Endothelial cell of umbilical vein (primary cell): ENCODE data around the gene DAPK3. TPM values are rescaled to one million over a fixed set of nuclear protein-coding genes. Genes with fewer than 3 reads are reported as not detected.
A peak's percentile ranks its signal among the peaks of the same experiment; 100 is the strongest.

Experiments
- BruUV-seq: library from RNA; stranded (reverse); fragments of 400-500 nt; replicated peaks from 2 replicates; lab custom pipeline; 2021; lab: Mats Ljungman, UMichigan
- CTCF ChIA-PET: fragments of 300-600, 350-600 bp; sonication (Branson Sonifier 250); formaldehyde crosslinking; loops from one replicate; lab custom pipeline; 2021; ENCODE audit warnings: antibody characterized with exemption, inconsistent platforms; lab: Charles Lee
- POLR2A ChIA-PET: fragments of 300-600, 350-600 bp; sonication (Branson Sonifier 250); formaldehyde crosslinking; loops from one replicate; lab custom pipeline; 2021; ENCODE audit warnings: antibody characterized with exemption, inconsistent platforms; lab: Charles Lee
- DNase-seq: peaks from one replicate; pipeline ENCODE4 v3.0.0-alpha.2; 2011; ENCODE audit warnings: low read depth, low spot score
- FAIRE-seq: peaks from 2 replicates; lab custom pipeline; 2011; peaks lifted over from hg19 to GRCh38; lab: Jason Lieb, UNC
- H2AFZ ChIP-seq: 2 replicates; pipeline ENCODE4 v1.6.0; 2012; ENCODE audit warnings: low read depth, low read length, control low read depth, inconsistent platforms
- H3K27ac ChIP-seq: 2 replicates; pipeline ENCODE4 v1.5.1; 2011; ENCODE audit warnings: low read depth, mild to moderate bottlenecking, control low read depth, low read length, moderate library complexity; ENCODE audit not compliant: insufficient read depth
- H3K27me3 ChIP-seq, 2 experiments: 2 replicates each; pipeline versions ENCODE4 v1.6.0 to v1.6.1; 2011; ENCODE audit warnings: low read length in 2 of 2, mixed read lengths in 1 of 2; ENCODE audit not compliant: control insufficient read depth in 2 of 2, insufficient read depth in 2 of 2
- H3K36me3 ChIP-seq, 2 experiments: 2 replicates in 1 of 2; 3 replicates in 1 of 2; pipeline ENCODE4 v1.5.1; 2011; ENCODE audit warnings: low read length in 2 of 2, mild to moderate bottlenecking in 1 of 2, moderate library complexity in 1 of 2; ENCODE audit not compliant: control insufficient read depth in 2 of 2, insufficient read depth in 2 of 2; ENCODE audit errors: extremely low read depth in 1 of 2
- H3K4me1 ChIP-seq: 3 replicates; pipeline ENCODE4 v1.5.1; 2011; ENCODE audit warnings: mild to moderate bottlenecking, low read length; ENCODE audit not compliant: control insufficient read depth, insufficient read depth; ENCODE audit errors: extremely low read depth
- H3K4me2 ChIP-seq: 2 replicates; pipeline ENCODE4 v1.6.1; 2011; ENCODE audit warnings: low read length, control low read depth, mixed read lengths; ENCODE audit not compliant: insufficient read depth
- H3K4me3 ChIP-seq, 3 experiments: fragments of 200-600 bp in 1 of 3; sonication (generic), shearing (Covaris generic) in 1 of 3; replicated peaks in 1 of 3; 2 replicates each; pipeline ENCODE4 v1.5.1; 2011 to 2016; ENCODE audit warnings: control low read depth in 3 of 3, low read length in 3 of 3, mild to moderate bottlenecking in 2 of 3, inconsistent platforms in 1 of 3, low read depth in 1 of 3, moderate library complexity in 1 of 3; ENCODE audit not compliant: insufficient read depth in 1 of 3
- H3K79me2 ChIP-seq: 2 replicates; pipeline ENCODE4 v1.6.0; 2012; ENCODE audit warnings: low read length, inconsistent platforms; ENCODE audit not compliant: control insufficient read depth, insufficient read depth
- H3K9ac ChIP-seq: replicated peaks from 2 replicates; pipeline ENCODE3; 2011; ENCODE audit warnings: low read length, control low read depth; ENCODE audit not compliant: insufficient read depth; ENCODE audit errors: extremely low read depth
- H3K9me1 ChIP-seq: replicated peaks from 3 replicates; pipeline ENCODE4 v1.6.0; 2011; ENCODE audit warnings: mild to moderate bottlenecking, low read length; ENCODE audit not compliant: control insufficient read depth, insufficient read depth; ENCODE audit errors: extremely low read depth
- H3K9me3 ChIP-seq: replicated peaks from 2 replicates; pipeline ENCODE4 v1.5.1; 2012; ENCODE audit warnings: low read length, inconsistent platforms; ENCODE audit not compliant: control insufficient read depth, insufficient read depth
- H4K20me1 ChIP-seq: replicated peaks from 2 replicates; pipeline ENCODE3; 2011; ENCODE audit warnings: mild to moderate bottlenecking, low read length; ENCODE audit not compliant: control insufficient read depth, insufficient read depth; ENCODE audit errors: extremely low read depth
- CTCF ChIP-seq, 2 donors: IDR thresholded peaks; 1 replicate in 1 of 2; 2 replicates in 1 of 2; pipeline ENCODE4 v1.5.1; 2011; ENCODE audit warnings: low read length in 2 of 2, mild to moderate bottlenecking in 2 of 2, moderate library complexity in 2 of 2, control low read depth in 1 of 2, inconsistent platforms in 1 of 2, low read depth in 1 of 2; ENCODE audit not compliant: insufficient read depth in 1 of 2; ENCODE audit errors: extremely low read depth in 1 of 2
- EZH2 ChIP-seq: IDR thresholded peaks from 2 replicates; pipeline ENCODE4 v1.6.1; 2012; ENCODE audit warnings: borderline replicate concordance, low read depth, mild to moderate bottlenecking, moderate library complexity, low read length, inconsistent platforms; ENCODE audit not compliant: severe bottlenecking
- FOS ChIP-seq: IDR thresholded peaks from 2 replicates; pipeline ENCODE4 v1.6.1; 2011; ENCODE audit warnings: mild to moderate bottlenecking, low read length, moderate library complexity, borderline replicate concordance; ENCODE audit not compliant: insufficient read depth
- GATA2 ChIP-seq: IDR thresholded peaks from 2 replicates; pipeline ENCODE4 v1.7.0; 2011; ENCODE audit warnings: low read depth, mild to moderate bottlenecking, moderate library complexity, mixed read lengths, low read length; ENCODE audit not compliant: insufficient read length, insufficient read depth
- JUN ChIP-seq: IDR thresholded peaks from 2 replicates; pipeline ENCODE4 v1.6.1; 2011; ENCODE audit warnings: borderline replicate concordance, low read depth; ENCODE audit not compliant: insufficient read length, insufficient read depth
- MAX ChIP-seq: IDR thresholded peaks from 2 replicates; pipeline ENCODE4 v1.6.1; 2011; ENCODE audit not compliant: insufficient read depth, insufficient read length
- MYC ChIP-seq: IDR thresholded peaks from one replicate; pipeline ENCODE4 v1.6.1; 2011; ENCODE audit warnings: mild to moderate bottlenecking, low read depth, low read length
- POLR2A ChIP-seq: IDR thresholded peaks from 2 replicates; pipeline ENCODE4 v1.6.1; 2012; ENCODE audit warnings: low read depth, mild to moderate bottlenecking, control low read depth, low read length
- POLR2AphosphoS5 ChIP-seq: IDR thresholded peaks from 2 replicates; pipeline ENCODE4 v1.6.1; 2012; ENCODE audit warnings: low read depth, mild to moderate bottlenecking, control low read depth, low read length, moderate library complexity; ENCODE audit not compliant: insufficient read depth
- dilution Hi-C: fragments of 300-500 bp; cut with MboI; formaldehyde crosslinking; loops from one replicate; pipeline ENCODE4 v1.15.0; 2019; ENCODE audit warnings: low sequenced_read_pairs; ENCODE audit not compliant: extremely low pct_ligation_motif_present
- intact Hi-C: fragments of 100-400 bp; cut with micrococcal nuclease; formaldehyde crosslinking; loops from one replicate; pipeline ENCODE4 v1.10.0; 2022
- polyA plus RNA-seq, 4 experiments: library from polyadenylated mRNA; depleted of rRNA in 3 of 4; stranded (reverse) in 3 of 4; unstranded in 1 of 4; fragments of >200 nt; gene quantifications; 2 replicates each; pipeline versions ENCODE4 v1.2.1 to v1.2.3, GENCODE V29; 2011 to 2012; ENCODE audit warnings: missing spikeins in 1 of 4
- total RNA-seq: library from RNA; stranded (reverse); gene quantifications from 2 replicates; pipeline ENCODE4 v1.2.3, GENCODE V29; 2021

Gene DAPK3
- total and polyA plus RNA-seq, 2 donors (not counting 3 experiments of a cell fraction or from before 2014, with no cell fraction given): 157 to 175 TPM

- Histone ChIP-seq H4K20me1 (no peaks in the 10 kb centered on the region), H3K27ac (no peak within 1 kb of the TSS), H3K79me2 (no peaks in the 10 kb centered on the region), H3K4me2 (no peak within 1 kb of the TSS), H3K9me3 (no peaks in the 10 kb centered on the region), H2AFZ (no peak within 1 kb of the TSS), H3K27me3 (peaks cover 9 to 18% of the 10 kb centered on the region in 2 experiments), H3K9ac (no peak within 1 kb of the TSS), H3K4me1 (no peaks in the 10 kb centered on the region), H3K4me3 (no peak within 1 kb of the TSS), H3K9me1 (no peaks in the 10 kb centered on the region), H3K36me3 (no peaks in the 10 kb centered on the region)
- BruUV-seq: no TSS peak
- dilution Hi-C loops (no loop called here), intact Hi-C loops (no loop called here)
- ChIA-PET CTCF (interaction anchor here (0.8 to 1.8 kb wide), 2 partner anchors 80 to 111 kb away, joined by 3 to 4 read pairs; no protein-coding TSS in a partner anchor), POLR2A (no interaction called here)
- TF ChIP-seq MYC (no peak), EZH2 (peak; percentile 58)
- no peak for DNase-seq
- FAIRE-seq: no peak
These were observed 37.7 kb downstream of the DAPK3 start, which contains the start of gene NMRK2 for GRCh38 chr19:3932931-3933810. NMRK2 (plus strand) TSS chr19:3933069; CDS start chr19:3933672, 603 bp downstream.

- Histone ChIP-seq H3K27ac (no peak overlapping the region), H3K36me3 (no peaks in the 10 kb centered on the region), H3K4me3 (no peak overlapping the region), H3K27me3 (peaks cover 9 to 18% of the 10 kb centered on the region in 2 experiments), H3K9me3 (no peaks in the 10 kb centered on the region), H4K20me1 (no peaks in the 10 kb centered on the region), H3K4me2 (no peak overlapping the region), H2AFZ (no peak overlapping the region), H3K9ac (no peak overlapping the region), H3K9me1 (no peaks in the 10 kb centered on the region), H3K79me2 (no peaks in the 10 kb centered on the region), H3K4me1 (no peaks in the 10 kb centered on the region)
- ChIA-PET CTCF (no interaction called here), POLR2A (no interaction called here)
- dilution Hi-C loops: no loop called here
- TF ChIP-seq CTCF (IDR thresholded peaks at IDR 0.05; ENCODE audit: extremely low read depth in 1 of 2, insufficient read depth in 1 of 2, low read depth in 1 of 2, low read length in 2 of 2): no peak
- no peak for TF ChIP-seq MAX
- no peak for TF ChIP-seq GATA2
- no peak for TF ChIP-seq POLR2A
- TF ChIP-seq JUN: no peak
- no peak for TF ChIP-seq FOS
- TF ChIP-seq EZH2: no peak
- TF ChIP-seq POLR2AphosphoS5: no peak
- TF ChIP-seq MYC: no peak
- intact Hi-C loops: no loop called here
- no TSS peak for BruUV-seq
- FAIRE-seq (no peak), DNase-seq (no peak)
These were observed 39.9 kb downstream of the DAPK3 start for GRCh38 chr19:3931041-3931440.
